Breast epithelium (tissue), 4 donors: ENCODE results near the gene USP33. TPM values are rescaled to one million over a fixed set of nuclear protein-coding genes. Genes with fewer than 3 reads are reported as not detected.

Source experiments
- DNase-seq, 2 donors: peaks; one replicate each; pipeline ENCODE4 v3.0.0-alpha.2; 2019; ENCODE audit warnings: low spot score in 2 of 2
- H3K27ac ChIP-seq, 2 donors: fragments of 200-600 bp; sonication (generic) in 1 of 2; one replicate each; pipeline ENCODE4 v1.5.1; 2016 to 2019; ENCODE audit warnings: mild to moderate bottlenecking in 1 of 2
- H3K27me3 ChIP-seq, 2 donors: fragments of 200-600 bp; sonication (generic) in 1 of 2; one replicate each; pipeline versions ENCODE4 v1.5.1 to v1.6.0; 2017 to 2019; ENCODE audit warnings: control low read depth in 1 of 2, mild to moderate bottlenecking in 1 of 2
- H3K36me3 ChIP-seq: fragments of 200-600 bp; one replicate; pipeline ENCODE4 v1.5.1; 2019
- H3K4me1 ChIP-seq, 2 donors: fragments of 200-600 bp; sonication (generic); one replicate each; pipeline ENCODE4 v1.5.1; 2016 to 2019; ENCODE audit warnings: control low read depth in 1 of 2
- H3K4me3 ChIP-seq, 3 donors: fragments of 200-600 bp; sonication (generic); 1 replicate in 2 of 3; 2 replicates in 1 of 3; pipeline ENCODE4 v1.5.1; 2016 to 2019; ENCODE audit warnings: mild to moderate bottlenecking in 3 of 3, moderate library complexity in 2 of 3
- H3K9me3 ChIP-seq, 2 donors: fragments of 200-600 bp; sonication (generic) in 1 of 2; one replicate each; pipeline ENCODE4 v1.5.1; 2016 to 2019; ENCODE audit warnings: control low read depth in 1 of 2
- POLR2A ChIP-seq: fragments of 450-650 bp; IDR thresholded peaks from one replicate; pipeline ENCODE4 v1.6.1; 2016; ENCODE audit warnings: antibody characterized with exemption, mild to moderate bottlenecking, moderate library complexity
- POLR2AphosphoS5 ChIP-seq, 3 donors: sonication (generic); formaldehyde crosslinking; IDR thresholded peaks; one replicate each; pipeline ENCODE4 v1.6.1; 2017; ENCODE audit warnings: antibody characterized with exemption in 3 of 3
- intact Hi-C: fragments of 100-400 bp; cut with DNase I; formaldehyde crosslinking; loops from one replicate; pipeline ENCODE4 v1.15.1; 2023; ENCODE audit warnings: low total_unique reads
- total RNA-seq, 3 donors: library from RNA; depleted of rRNA; stranded (reverse); fragments of >200 nt; gene quantifications; one replicate each; pipeline ENCODE4 v1.1.0, GENCODE V29; 2016
- TF ChIP-seq, protein P1 (sequence below), 3 donors: fragments of 450-650 bp; IDR thresholded peaks; one replicate each; pipeline ENCODE4 v1.5.1; 2016 to 2017; ENCODE audit warnings: antibody characterized with exemption in 3 of 3, mild to moderate bottlenecking in 3 of 3, moderate library complexity in 3 of 3

Gene USP33
- total RNA-seq, 3 donors from 2014 or later: 96.4 to 144 (median 133) TPM

- Histone ChIP-seq H3K9me3 (no peaks in the 10 kb centered on the region), H3K36me3 (no peaks in the 10 kb centered on the region), H3K27me3 (no peaks in the 10 kb centered on the region), H3K4me3 (peak within 1 kb of the TSS; percentile 83 to 95 (median 88)), H3K4me1 (peaks cover 0 to 4% of the 10 kb centered on the region in 2 donors), H3K27ac (peak within 1 kb of the TSS; percentile 81 to 89)
- intact Hi-C loops: no loop called here
- DNase-seq: peak; percentile 79 to 84
- peak; percentile 42 to 65 (median 64) for TF ChIP-seq POLR2AphosphoS5 (IDR thresholded peaks at IDR 0.05)
- TF ChIP-seq, protein P1, sequence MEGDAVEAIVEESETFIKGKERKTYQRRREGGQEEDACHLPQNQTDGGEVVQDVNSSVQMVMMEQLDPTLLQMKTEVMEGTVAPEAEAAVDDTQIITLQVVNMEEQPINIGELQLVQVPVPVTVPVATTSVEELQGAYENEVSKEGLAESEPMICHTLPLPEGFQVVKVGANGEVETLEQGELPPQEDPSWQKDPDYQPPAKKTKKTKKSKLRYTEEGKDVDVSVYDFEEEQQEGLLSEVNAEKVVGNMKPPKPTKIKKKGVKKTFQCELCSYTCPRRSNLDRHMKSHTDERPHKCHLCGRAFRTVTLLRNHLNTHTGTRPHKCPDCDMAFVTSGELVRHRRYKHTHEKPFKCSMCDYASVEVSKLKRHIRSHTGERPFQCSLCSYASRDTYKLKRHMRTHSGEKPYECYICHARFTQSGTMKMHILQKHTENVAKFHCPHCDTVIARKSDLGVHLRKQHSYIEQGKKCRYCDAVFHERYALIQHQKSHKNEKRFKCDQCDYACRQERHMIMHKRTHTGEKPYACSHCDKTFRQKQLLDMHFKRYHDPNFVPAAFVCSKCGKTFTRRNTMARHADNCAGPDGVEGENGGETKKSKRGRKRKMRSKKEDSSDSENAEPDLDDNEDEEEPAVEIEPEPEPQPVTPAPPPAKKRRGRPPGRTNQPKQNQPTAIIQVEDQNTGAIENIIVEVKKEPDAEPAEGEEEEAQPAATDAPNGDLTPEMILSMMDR (IDR thresholded peaks at IDR 0.05): no peak
Observed at GRCh38 chr1:77779529-77780281, 20.1 kb upstream of the USP33 start, which contains the start of gene MIGA1. TSS of gene MIGA1 (plus strand) at chr1:77779649. CDS start at chr1:77783253, 3,604 bp downstream.

- TF ChIP-seq POLR2AphosphoS5 (IDR thresholded peaks at IDR 0.05) (no peak), POLR2A (no peak)
- TF ChIP-seq, protein P1 (IDR thresholded peaks at IDR 0.05): no peak
- Histone ChIP-seq H3K36me3 (no peaks in the 10 kb centered on the region), H3K27me3 (no peaks in the 10 kb centered on the region), H3K9me3 (no peaks in the 10 kb centered on the region), H3K27ac (no peak overlapping the region), H3K4me1 (peaks cover 0 to 4% of the 10 kb centered on the region in 2 donors), H3K4me3 (no peak overlapping the region)
- no peak for DNase-seq
- intact Hi-C loops: no loop called here
Observed at GRCh38 chr1:77776007-77776700, 16.5 kb upstream of the USP33 start.

GRCh38 chr1:77768006-77768405 lies 8.4 kb upstream of the USP33 start:
- no peak for DNase-seq

GRCh38 chr1:77762072-77762476 lies 2.4 kb upstream of the USP33 start:
- Histone ChIP-seq H3K27ac (no peak overlapping the region), H3K4me3 (no peak overlapping the region), H3K36me3 (no peaks in the 10 kb centered on the region), H3K9me3 (no peaks in the 10 kb centered on the region), H3K27me3 (no peaks in the 10 kb centered on the region), H3K4me1 (no peaks in the 10 kb centered on the region)
- intact Hi-C loops: no loop called here
- TF ChIP-seq POLR2A (no peak), POLR2AphosphoS5 (IDR thresholded peaks at IDR 0.05) (no peak)
- TF ChIP-seq, protein P1 (IDR thresholded peaks at IDR 0.05): no peak
- DNase-seq: no peak

More at GRCh38 chr1:77768006-77768405, 8.4 kb upstream of the USP33 start:
- intact Hi-C loops: no loop called here
- Histone ChIP-seq H3K36me3 (no peaks in the 10 kb centered on the region), H3K27me3 (no peaks in the 10 kb centered on the region), H3K4me3 (no peak overlapping the region), H3K27ac (no peak overlapping the region), H3K4me1 (no peaks in the 10 kb centered on the region), H3K9me3 (no peaks in the 10 kb centered on the region)
- TF ChIP-seq POLR2A: no peak
- no peak for TF ChIP-seq POLR2AphosphoS5 (IDR thresholded peaks at IDR 0.05)
- TF ChIP-seq, protein P1 (IDR thresholded peaks at IDR 0.05): no peak

- Histone ChIP-seq H3K27me3 (no peaks in the 10 kb centered on the region), H3K4me1 (no peaks in the 10 kb centered on the region), H3K4me3 (peak overlapping the region in 2 of 3 donors; percentile 96 to 98), H3K27ac (no peak overlapping the region), H3K36me3 (no peaks in the 10 kb centered on the region), H3K9me3 (no peaks in the 10 kb centered on the region)
- DNase-seq: no peak
- TF ChIP-seq POLR2A: no peak
- TF ChIP-seq POLR2AphosphoS5 (IDR thresholded peaks at IDR 0.05): no peak
- TF ChIP-seq, protein P1 (IDR thresholded peaks at IDR 0.05): no peak
- intact Hi-C loops: no loop called here
Observed at GRCh38 chr1:77757603-77758002, 2.0 kb downstream of the USP33 start.
